NCI-H69 (cell line): ENCODE results near the gene ATP2B3.

Experiments
- DNase-seq: peaks from one replicate; lab custom pipeline; 2025; lab: John Stamatoyannopoulos, UW

Gene ATP2B3

DNA sequence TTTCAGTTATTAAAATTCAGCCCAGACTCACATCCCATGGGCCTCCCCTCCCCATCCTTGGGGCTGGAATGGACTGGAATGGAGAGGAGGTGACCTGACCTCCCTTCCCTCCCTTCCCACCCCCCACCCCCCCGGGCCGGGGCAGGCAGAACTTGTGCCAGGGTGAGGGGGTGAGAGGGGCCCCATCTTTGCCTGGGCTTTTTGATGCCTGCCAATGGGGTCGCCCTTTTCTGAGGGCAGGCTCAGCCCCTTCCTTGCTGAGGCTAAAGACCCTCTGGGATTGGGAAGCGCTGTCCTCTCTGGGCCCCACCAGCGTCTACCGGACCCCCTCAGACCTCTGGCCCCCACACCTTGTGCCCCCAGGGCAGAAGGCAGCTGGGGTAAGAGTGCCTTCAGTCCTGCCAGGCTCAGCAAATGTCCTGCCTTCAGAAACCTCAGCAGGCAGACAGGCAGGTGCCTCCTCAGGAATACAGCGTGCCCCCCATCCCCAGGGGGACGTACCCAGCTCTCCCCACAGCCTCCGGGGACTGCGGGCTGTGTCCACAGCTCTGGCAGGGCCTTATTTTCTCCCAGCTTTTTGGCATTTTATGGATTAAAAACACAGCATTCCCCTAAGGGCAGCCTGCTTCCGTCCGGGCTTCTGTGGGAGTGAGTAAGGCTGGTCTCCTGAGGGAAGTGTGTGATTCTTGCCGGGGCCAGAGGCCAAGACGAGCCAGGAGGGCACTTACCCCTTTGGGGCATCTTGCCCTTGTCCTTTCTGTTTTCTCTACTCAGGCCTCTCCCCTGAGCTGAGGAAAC, 94.1 kb downstream of the ATP2B3 start:
- DNase-seq: no peak

GRCh38 chrX:153612413-153612812, 95.0 kb downstream of the ATP2B3 start:
- no peak for DNase-seq

DNA sequence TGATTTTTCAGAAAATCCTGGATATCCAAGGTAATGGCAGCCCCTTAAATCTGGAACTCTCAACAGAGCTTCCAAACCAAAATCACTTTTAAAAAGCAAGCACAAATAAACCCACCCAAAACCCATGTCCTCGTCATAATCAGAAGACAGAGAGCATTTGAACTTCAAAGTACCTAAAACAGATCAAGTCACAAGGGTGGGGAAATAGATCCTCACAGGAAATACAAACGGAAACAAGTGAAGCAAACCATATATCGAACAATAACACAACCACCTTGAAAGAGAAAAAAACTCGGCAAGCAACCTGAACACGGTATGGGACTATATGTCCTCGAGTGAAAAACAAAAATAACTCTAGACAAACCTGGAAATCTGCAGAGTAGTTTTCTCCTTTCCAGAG, 97.4 kb downstream of the ATP2B3 start:
- DNase-seq: no peak

DNA sequence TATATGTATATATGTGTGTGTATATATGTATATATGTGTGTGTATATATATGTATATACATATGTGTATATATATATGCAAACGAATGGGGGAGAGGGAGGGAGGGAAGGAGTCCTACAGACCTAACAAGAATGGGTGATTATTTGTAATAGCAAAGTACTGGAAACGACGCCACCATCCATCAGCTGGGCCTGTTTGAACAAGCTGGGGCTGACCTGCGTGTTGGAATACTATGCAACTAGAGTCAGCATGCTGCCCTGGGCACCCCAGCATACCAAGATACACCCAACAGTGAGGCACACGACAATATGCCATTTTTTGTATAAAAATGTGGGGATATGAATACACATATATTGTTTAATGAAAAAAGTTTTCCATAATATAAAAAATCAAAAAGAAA, 103.1 kb downstream of the ATP2B3 start:
- no peak for DNase-seq

DNA sequence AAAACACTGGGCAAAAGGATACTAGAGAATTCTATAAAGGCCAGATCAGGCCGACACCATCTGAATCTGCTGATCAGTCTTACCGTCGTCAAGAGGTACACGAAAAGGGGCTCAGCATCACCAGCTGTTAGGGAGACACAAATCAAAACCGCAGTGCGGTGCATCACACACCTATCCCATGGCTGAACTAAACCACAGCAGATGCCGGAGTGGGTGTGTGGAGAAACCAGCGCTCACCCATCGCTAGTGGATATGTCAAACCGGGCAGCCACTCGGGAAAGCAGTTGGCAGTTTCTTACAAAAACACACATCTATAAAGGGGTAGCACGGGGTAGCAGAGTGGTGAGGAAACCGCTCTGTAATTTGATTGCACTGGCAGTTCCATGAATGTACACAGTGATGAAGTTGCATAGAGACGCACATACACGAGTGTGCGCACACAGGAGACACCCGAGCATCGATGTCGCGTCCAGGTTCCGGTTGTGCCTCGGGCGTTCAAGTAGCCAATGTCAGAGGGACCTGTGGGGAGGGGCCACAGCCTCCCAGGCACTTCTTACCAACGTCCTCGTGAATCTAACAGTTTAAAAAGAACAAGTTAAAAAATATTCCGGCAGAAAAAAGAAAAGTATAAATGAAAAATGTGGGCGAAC, 104.6 kb downstream of the ATP2B3 start:
- DNase-seq: no peak

DNA sequence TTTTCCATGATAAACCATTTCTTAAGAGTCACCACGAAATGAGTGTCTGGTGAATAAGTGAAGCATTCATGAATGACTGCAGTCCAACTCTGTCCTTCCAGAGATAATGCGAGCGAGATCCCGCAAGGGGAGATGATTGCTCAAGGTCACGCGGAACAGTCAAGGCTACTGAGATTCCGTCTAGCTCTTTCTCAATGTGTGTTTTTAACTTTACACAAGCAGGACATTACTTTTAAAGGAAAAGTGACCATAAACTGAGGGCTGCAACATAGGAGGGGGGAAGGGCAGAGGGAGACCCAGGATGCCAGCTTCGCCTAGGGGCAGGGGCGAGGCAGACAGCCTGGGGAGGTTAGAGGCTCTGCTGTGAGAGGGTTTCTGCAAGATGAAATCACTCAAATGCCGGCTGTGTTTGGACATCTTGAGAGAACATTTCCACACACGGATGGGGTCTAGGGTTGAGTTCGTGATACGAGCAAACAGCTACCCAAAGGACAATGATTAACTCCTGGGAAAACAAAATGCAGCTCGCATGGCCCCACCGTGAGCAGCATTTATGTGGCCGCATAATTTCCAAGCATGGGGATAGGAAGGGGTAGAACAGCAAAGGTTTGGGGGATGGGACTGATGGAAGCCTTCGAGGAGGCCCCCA, 105.3 kb downstream of the ATP2B3 start:
- no peak for DNase-seq

DNA sequence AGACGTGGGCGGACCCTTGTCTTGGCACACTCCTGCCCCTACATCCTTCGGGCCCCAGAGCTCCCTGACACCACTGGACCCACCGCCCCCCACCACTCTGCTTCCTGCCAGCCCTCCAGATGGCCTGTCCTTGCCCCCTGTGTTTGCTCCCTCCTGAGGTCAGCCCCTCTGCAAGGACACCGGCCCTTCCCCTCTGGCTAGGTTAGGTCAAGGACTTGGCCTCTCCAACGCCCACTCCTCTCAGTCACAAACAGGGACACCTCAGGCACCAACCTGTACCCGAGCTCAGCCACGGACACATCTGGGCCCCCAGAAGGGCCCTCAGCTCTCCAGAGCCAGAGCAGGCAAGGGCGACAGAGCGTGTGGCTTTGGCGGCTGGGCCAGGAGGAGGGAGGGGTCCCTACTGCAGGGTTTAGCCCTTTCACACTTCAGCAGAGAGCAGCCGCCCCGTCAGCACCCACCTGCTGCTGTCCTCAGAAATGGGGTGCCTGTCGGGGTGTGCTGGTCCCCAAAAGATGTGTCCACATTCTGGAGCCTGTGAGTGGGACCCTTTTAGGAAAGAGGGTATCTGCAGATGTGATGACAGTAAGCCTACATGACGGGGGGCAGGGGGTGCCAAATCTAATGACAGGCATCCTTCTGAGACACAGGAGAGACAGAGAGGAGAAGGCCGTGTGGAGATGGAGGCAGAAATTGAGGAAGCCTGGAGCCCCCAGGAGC, 106.0 kb downstream of the ATP2B3 start:
- DNase-seq: no peak

GRCh38 chrX:153624196-153625091, 107.0 kb downstream of the ATP2B3 start:
- DNase-seq: no peak

GRCh38 chrX:153625271-153626024, 108.0 kb downstream of the ATP2B3 start:
- DNase-seq: no peak

DNA sequence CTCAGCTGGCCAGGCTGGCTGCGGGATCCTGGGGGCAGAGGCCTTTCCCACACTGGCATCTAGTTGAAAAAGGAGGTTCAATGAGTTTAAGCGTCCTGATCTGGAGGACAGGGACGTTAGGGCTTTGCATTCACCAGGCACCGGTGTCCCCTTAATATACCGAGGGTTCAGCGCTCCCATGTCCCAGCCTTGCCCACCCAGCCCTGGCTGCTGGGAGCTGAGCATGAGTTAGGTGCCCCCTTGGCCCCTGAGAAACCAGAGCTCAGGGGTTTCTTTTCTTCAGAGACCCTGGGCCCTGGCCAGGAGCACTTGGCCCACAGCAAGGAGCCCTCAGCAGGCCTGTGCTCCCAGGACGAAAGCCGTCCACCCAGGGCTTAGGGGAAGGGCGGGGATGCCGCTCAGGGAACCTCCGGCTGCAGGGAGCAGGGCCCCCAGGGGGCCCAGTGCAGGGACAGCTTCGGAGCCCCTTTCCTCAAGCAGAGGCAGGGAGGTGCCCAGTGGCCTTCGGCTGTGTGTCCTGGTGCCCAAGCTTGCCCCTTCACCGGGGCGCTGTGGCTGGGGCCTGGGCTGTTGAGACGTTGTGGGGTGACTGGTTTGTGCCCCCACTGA, 108.7 kb downstream of the ATP2B3 start:
- DNase-seq: no peak

DNA sequence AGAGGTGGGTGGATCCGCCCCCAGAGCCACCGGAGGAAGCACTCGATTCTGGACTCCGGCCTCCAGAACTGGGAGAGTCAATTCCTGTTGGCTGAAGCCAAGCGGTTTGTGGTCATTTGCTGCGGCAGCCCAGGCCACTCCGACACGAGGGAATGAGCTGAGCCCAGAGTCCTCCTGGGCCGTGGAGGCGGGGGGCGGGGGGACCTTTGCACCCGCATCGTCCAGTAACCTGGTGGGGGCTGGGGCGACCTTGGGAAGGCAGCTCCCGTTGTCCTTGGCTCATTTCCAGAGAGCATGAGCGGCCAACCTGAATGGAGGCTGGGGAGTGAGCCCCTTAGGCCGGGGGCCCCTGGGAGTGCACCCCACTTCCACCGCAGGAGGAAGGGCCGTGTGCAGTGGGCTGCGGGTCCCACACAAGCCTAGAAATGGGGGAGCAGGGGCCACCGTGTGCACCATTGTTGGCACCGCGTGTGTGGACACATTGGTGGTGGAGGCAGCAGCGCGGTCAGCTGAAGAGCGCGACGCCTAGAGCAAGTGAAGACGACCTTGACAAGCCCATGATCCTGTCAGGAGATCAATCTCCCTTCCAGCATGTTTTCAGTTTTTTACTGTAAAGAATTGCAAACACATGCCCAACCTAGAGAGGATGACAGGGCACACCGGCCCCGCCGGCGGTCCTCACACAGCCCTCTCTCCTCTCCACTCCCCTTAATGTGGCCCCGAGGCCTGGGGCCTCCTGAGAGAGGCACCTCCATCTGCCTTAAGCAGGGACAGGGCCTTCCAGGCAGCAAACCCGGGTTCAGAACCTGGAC, 109.6 kb downstream of the ATP2B3 start:
- no peak for DNase-seq

GRCh38 chrX:153627675-153628111, 110.3 kb downstream of the ATP2B3 start:
- no peak for DNase-seq

DNA sequence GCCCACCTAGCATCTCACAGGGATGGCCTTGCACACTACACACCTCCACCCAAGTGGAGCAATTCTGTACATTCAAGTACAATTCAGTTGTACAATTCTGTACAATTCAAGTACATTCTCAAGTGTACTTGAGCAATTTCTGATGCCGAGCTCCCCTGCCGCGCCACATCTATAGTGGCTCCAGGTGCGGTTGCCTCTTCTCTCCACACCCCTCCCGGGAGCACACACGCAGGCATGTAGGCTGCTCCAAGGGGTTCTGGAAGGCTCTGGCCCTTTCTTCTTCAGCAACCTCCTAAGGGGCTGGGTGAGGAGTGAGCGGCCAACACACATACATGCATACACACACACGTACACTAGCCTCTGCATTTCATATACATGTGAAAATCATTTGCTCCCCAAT, 110.7 kb downstream of the ATP2B3 start:
- no peak for DNase-seq

DNA sequence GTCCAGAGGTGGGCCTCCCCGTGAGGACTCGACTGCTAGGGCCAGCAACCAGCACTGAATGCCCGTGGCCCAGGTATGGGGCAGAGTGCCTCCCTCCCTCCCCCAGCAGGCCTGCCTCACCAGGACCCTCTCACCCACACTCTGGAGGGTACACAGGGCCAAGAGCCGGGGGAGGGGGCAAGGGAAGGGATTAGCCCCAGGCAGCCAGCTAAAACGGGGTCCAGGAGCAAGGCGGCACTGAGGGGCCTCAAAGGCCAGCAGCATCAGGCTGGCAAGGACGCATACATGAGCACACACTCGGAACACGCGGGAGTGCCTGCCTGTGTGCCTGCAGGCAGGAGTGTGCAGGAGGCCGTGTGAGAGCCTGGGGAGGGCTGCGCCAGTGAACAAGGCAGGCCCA, 111.2 kb downstream of the ATP2B3 start:
- DNase-seq: no peak

- DNase-seq: no peak
Measured at GRCh38 chrX:153631346-153631745, 113.9 kb downstream of the ATP2B3 start.

GRCh38 chrX:153631907-153632594, 114.6 kb downstream of the ATP2B3 start:
- DNase-seq: no peak
